Endodermal cell (in vitro differentiated cells): ENCODE results near the gene ZNF280A. TPM values are rescaled to one million over a fixed set of nuclear protein-coding genes. Genes with fewer than 3 reads are reported as not detected.

Experiments
- DNase-seq: peaks from one replicate; pipeline ENCODE4 v3.0.0-alpha.2; 2017
- H3K27ac ChIP-seq: 2 replicates; pipeline ENCODE4 v1.5.1; 2013; ENCODE audit warnings: mild to moderate bottlenecking, low read depth, low read length, moderate library complexity
- H3K27me3 ChIP-seq: 2 replicates; pipeline ENCODE4 v1.6.1; 2013; ENCODE audit warnings: mild to moderate bottlenecking, low read length, moderate library complexity; ENCODE audit not compliant: insufficient read depth, control insufficient read depth, poor library complexity, severe bottlenecking
- H3K36me3 ChIP-seq: 2 replicates; pipeline ENCODE4 v1.7.0; 2013; ENCODE audit warnings: mild to moderate bottlenecking, low read length, moderate library complexity; ENCODE audit not compliant: control insufficient read depth, insufficient read depth
- H3K4me1 ChIP-seq: one replicate; pipeline ENCODE4 v1.7.0; 2013; ENCODE audit warnings: low read length; ENCODE audit not compliant: control insufficient read depth, insufficient read depth
- H3K4me3 ChIP-seq: 2 replicates; pipeline ENCODE4 v1.5.1; 2013; ENCODE audit warnings: mild to moderate bottlenecking, low read length, moderate library complexity
- H3K9ac ChIP-seq: 2 replicates; pipeline ENCODE4 v1.6.1; 2013; ENCODE audit warnings: mild to moderate bottlenecking, low read length, moderate library complexity; ENCODE audit not compliant: poor library complexity, severe bottlenecking; ENCODE audit errors: extremely low read depth
- H3K9me3 ChIP-seq: 2 replicates; pipeline ENCODE4 v1.6.1; 2013; ENCODE audit warnings: mild to moderate bottlenecking, low read length, moderate library complexity; ENCODE audit not compliant: control insufficient read depth
- H3K27ac Mint-ChIP-seq: 2 replicates; pipeline ENCODE4 v1.8.0; 2020; ENCODE audit warnings: mixed read lengths
- H3K27me3 Mint-ChIP-seq: 2 replicates; pipeline ENCODE4 v1.8.0; 2021; ENCODE audit warnings: mild to moderate bottlenecking, mixed read lengths; ENCODE audit not compliant: insufficient read depth
- H3K36me3 Mint-ChIP-seq: 2 replicates; pipeline ENCODE4 v1.8.0; 2020; ENCODE audit warnings: low read depth, mixed read lengths
- H3K4me1 Mint-ChIP-seq: 2 replicates; pipeline ENCODE4 v1.8.0; 2020; ENCODE audit warnings: mixed read lengths
- H3K4me3 Mint-ChIP-seq: 2 replicates; pipeline ENCODE4 v1.8.0; 2020; ENCODE audit warnings: mild to moderate bottlenecking, moderate library complexity, mixed read lengths
- H3K9me3 Mint-ChIP-seq: 2 replicates; pipeline ENCODE4 v1.8.0; 2020; ENCODE audit warnings: mild to moderate bottlenecking, mixed read lengths
- WGBS, 2 experiments: methylation state at CpG; one replicate each; pipeline versions ENCODE4 v1.1.5 to v1.1.7; 2013; ENCODE audit warnings: missing lambda C conversion rate in 2 of 2, mixed read lengths in 1 of 2; ENCODE audit not compliant: insufficient coverage in 1 of 2, insufficient read length in 1 of 2; 5-methylcytosine and 5-hydroxymethylcytosine counted together
- total RNA-seq, 2 donors: library from RNA; stranded (reverse); fragmentation: NEBNext Ultra II Directional in 1 of 2; extraction: Animal tissue kit (Norgen Biotek cat#: 25700) in 1 of 2; gene quantifications; 2 replicates in 1 of 2; 3 replicates in 1 of 2; pipeline ENCODE4 v1.2.1, GENCODE V29; 2021
- TF ChIP-seq, protein P1 (sequence below): fragments of 200-600 bp; sonication (generic); conservative IDR thresholded peaks from 2 replicates; pipeline ENCODE4 v1.5.0; 2021; ENCODE audit warnings: antibody characterized with exemption, mild to moderate bottlenecking

ZNF280A gene
- total RNA-seq, 2 donors from 2014 or later = 0.55 to 2.1 TPM

- no peaks in the 10 kb centered on the region for H3K9me3 ChIP-seq
These were observed 32.0 kb downstream of the ZNF280A start for GRCh38 chr22:22487869-22488597.

GRCh38 chr22:22487059-22487458 is 33.0 kb downstream of the ZNF280A start:
- Histone ChIP-seq H3K27me3 (no peaks in the 10 kb centered on the region), H3K36me3 (peaks cover 62% of the 10 kb centered on the region), H3K27ac (no peak overlapping the region), H3K4me1 (no peaks in the 10 kb centered on the region), H3K9me3 (no peaks in the 10 kb centered on the region), H3K4me3 (no peak overlapping the region), H3K9ac (no peak overlapping the region)
- H3K27me3 Mint-ChIP-seq = no peaks in the 10 kb centered on the region
- no peaks in the 10 kb centered on the region for H3K9me3 Mint-ChIP-seq
- H3K4me3 Mint-ChIP-seq = no peak overlapping the region
- TF ChIP-seq, protein P1, sequence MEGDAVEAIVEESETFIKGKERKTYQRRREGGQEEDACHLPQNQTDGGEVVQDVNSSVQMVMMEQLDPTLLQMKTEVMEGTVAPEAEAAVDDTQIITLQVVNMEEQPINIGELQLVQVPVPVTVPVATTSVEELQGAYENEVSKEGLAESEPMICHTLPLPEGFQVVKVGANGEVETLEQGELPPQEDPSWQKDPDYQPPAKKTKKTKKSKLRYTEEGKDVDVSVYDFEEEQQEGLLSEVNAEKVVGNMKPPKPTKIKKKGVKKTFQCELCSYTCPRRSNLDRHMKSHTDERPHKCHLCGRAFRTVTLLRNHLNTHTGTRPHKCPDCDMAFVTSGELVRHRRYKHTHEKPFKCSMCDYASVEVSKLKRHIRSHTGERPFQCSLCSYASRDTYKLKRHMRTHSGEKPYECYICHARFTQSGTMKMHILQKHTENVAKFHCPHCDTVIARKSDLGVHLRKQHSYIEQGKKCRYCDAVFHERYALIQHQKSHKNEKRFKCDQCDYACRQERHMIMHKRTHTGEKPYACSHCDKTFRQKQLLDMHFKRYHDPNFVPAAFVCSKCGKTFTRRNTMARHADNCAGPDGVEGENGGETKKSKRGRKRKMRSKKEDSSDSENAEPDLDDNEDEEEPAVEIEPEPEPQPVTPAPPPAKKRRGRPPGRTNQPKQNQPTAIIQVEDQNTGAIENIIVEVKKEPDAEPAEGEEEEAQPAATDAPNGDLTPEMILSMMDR = no peak
- no peaks in the 10 kb centered on the region for H3K4me1 Mint-ChIP-seq
- 98 to 100% methylated on average over 5 to 6 of the region's 6 CpGs for WGBS, 2 experiments
- no peak for DNase-seq
- H3K36me3 Mint-ChIP-seq = peaks cover 53% of the 10 kb centered on the region
- H3K27ac Mint-ChIP-seq = no peak overlapping the region

More at GRCh38 chr22:22487869-22488597, 32.0 kb downstream of the ZNF280A start:
- Histone ChIP-seq H3K36me3 (peaks cover 69% of the 10 kb centered on the region), H3K4me1 (no peaks in the 10 kb centered on the region), H3K27ac (no peak overlapping the region), H3K9ac (no peak overlapping the region), H3K27me3 (no peaks in the 10 kb centered on the region), H3K4me3 (no peak overlapping the region)
- H3K4me3 Mint-ChIP-seq = no peak overlapping the region
- no peaks in the 10 kb centered on the region for H3K27me3 Mint-ChIP-seq
- H3K27ac Mint-ChIP-seq = no peak overlapping the region
- no peaks in the 10 kb centered on the region for H3K9me3 Mint-ChIP-seq
- TF ChIP-seq, protein P1 = no peak
- WGBS, 2 experiments = 88 to 92% methylated on average over 8 to 12 of the region's 12 CpGs
- peaks cover 57% of the 10 kb centered on the region for H3K36me3 Mint-ChIP-seq
- DNase-seq = no peak
- H3K4me1 Mint-ChIP-seq = no peaks in the 10 kb centered on the region

DNA sequence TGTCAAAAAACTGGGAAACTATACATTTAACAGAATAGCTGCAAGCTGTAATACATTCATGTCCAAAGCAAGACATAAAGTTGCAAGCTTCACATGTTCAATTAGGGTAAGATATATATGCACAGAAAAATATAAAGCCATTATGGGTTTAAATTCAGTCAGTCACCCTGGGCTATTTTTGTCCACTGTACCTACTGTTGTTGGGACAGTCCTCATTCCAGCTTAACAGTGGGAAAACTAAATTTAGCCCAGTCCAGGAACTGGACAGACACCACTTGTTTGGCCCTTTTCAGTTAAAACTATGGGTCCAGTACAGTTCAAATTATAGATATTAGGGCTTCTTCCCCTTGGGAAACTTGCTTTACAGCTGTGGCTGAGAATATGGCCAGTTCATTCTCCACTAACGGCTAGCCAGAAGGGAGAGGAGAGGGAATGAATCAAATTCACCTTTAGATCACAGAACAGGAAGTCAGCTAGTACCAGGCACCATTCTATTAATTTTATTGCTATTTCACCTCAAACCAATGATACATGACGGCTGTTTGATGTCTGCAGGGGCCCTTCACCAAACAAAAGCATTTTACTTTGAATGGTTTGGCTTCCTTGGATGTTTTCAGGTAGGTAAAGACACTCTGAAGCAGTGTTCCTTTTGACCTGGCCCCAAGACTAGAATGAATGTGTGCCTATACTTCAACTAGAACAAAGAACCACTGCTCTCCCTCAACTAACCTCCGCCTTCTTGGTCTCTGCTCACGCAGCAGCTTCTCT is 33.8 kb downstream of the ZNF280A start:
- Histone ChIP-seq H3K27me3 (no peaks in the 10 kb centered on the region), H3K4me1 (no peaks in the 10 kb centered on the region), H3K9ac (no peak overlapping the region), H3K9me3 (no peaks in the 10 kb centered on the region), H3K27ac (no peak overlapping the region), H3K36me3 (peaks cover 55% of the 10 kb centered on the region), H3K4me3 (no peak overlapping the region)
- TF ChIP-seq, protein P1 = no peak
- 88 to 89% methylated on average over 2 to 4 of the region's 4 CpGs for WGBS, 2 experiments
- Mint-ChIP-seq H3K4me1 (no peaks in the 10 kb centered on the region), H3K4me3 (no peak overlapping the region), H3K9me3 (no peaks in the 10 kb centered on the region), H3K27ac (no peak overlapping the region), H3K27me3 (peaks cover 2% of the 10 kb centered on the region), H3K36me3 (peaks cover 47% of the 10 kb centered on the region)
- no peak for DNase-seq
